PC-9 (cell line): Measurements from ENCODE around the gene RALGAPA2. TPM values are rescaled to one million over a fixed set of nuclear protein-coding genes. Genes with fewer than 3 reads are reported as not detected.

ENCODE experiments used
- BruUV-seq: library from RNA; stranded (reverse); fragments of 400-500 nt; replicated peaks from 2 replicates; lab custom pipeline; 2021; lab: Mats Ljungman, UMichigan
- CTCF ChIA-PET: fragments of 300-600 bp; sonication (Branson Sonifier 250); formaldehyde crosslinking; loops from one replicate; lab custom pipeline; 2022; ENCODE audit warnings: antibody characterized with exemption; lab: Charles Lee
- POLR2A ChIA-PET: fragments of 300-600 bp; sonication (Branson Sonifier 250); formaldehyde crosslinking; loops from one replicate; lab custom pipeline; 2022; ENCODE audit warnings: antibody characterized with exemption; ENCODE audit not compliant: unreplicated experiment; lab: Charles Lee
- DNase-seq, 2 experiments: peaks; one replicate each; pipeline versions ENCODE4 v3.0.0 to v3.0.0-alpha.2; 2015 to 2022; ENCODE audit warnings: mixed read lengths in 1 of 2
- H2AFZ ChIP-seq: fragments of 200-600 bp; sonication (generic); 2 replicates; pipeline ENCODE4 v1.8.1; 2017; ENCODE audit warnings: antibody characterized with exemption
- H3F3A ChIP-seq: fragments of 200-600 bp; sonication (generic); 2 replicates; pipeline ENCODE4 v1.8.1; 2017; ENCODE audit warnings: antibody characterized with exemption, mild to moderate bottlenecking, low read depth; ENCODE audit not compliant: insufficient read depth
- H3K27ac ChIP-seq: fragments of 200-600 bp; sonication (generic); 2 replicates; pipeline ENCODE4 v1.6.1; 2016; ENCODE audit warnings: mixed run types
- H3K27me3 ChIP-seq: fragments of 200-600 bp; sonication (generic); 2 replicates; pipeline ENCODE4 v1.6.1; 2016; ENCODE audit warnings: low read depth, mixed run types; ENCODE audit not compliant: insufficient read depth
- H3K36me3 ChIP-seq: fragments of 200-600 bp; sonication (generic); 2 replicates; pipeline ENCODE4 v1.6.1; 2016; ENCODE audit warnings: low read depth, mixed run types
- H3K4me1 ChIP-seq: fragments of 200-600 bp; sonication (generic); replicated peaks from 2 replicates; pipeline ENCODE4 v1.6.1; 2016; ENCODE audit warnings: mixed run types; ENCODE audit not compliant: insufficient read depth
- H3K4me2 ChIP-seq: fragments of 200-600 bp; sonication (generic); 2 replicates; pipeline ENCODE4 v1.6.1; 2017; ENCODE audit warnings: mixed run types
- H3K4me3 ChIP-seq: fragments of 200-600 bp; sonication (generic); 2 replicates; pipeline ENCODE4 v1.6.1; 2016; ENCODE audit warnings: mixed run types
- H3K79me2 ChIP-seq: fragments of 200-600 bp; sonication (generic); 2 replicates; pipeline ENCODE4 v1.6.1; 2017; ENCODE audit warnings: low read depth, mixed run types
- H3K9me2 ChIP-seq: fragments of 200-600 bp; sonication (generic); 2 replicates; pipeline ENCODE4 v1.8.1; 2017; ENCODE audit warnings: mild to moderate bottlenecking; ENCODE audit not compliant: insufficient read depth
- H3K9me3 ChIP-seq: fragments of 200-600 bp; sonication (generic); 2 replicates; pipeline ENCODE4 v1.8.1; 2016; ENCODE audit warnings: low read depth; ENCODE audit not compliant: insufficient read depth
- H4K20me1 ChIP-seq: fragments of 200-600 bp; sonication (generic); 2 replicates; pipeline ENCODE4 v1.8.1; 2017; ENCODE audit not compliant: insufficient read depth
- EZH2 ChIP-seq: fragments of 200-600 bp; sonication (generic); IDR thresholded peaks from 2 replicates; pipeline ENCODE4 v1.8.0; 2017; ENCODE audit warnings: antibody characterized with exemption, low read depth
- intact Hi-C: fragments of 100-400 bp; cut with micrococcal nuclease; formaldehyde crosslinking; loops from one replicate; pipeline ENCODE4 v1.10.0; 2022; ENCODE audit not compliant: unreplicated experiment
- total RNA-seq: library from RNA; stranded (reverse); gene quantifications from 2 replicates; pipeline ENCODE4 v1.2.3, GENCODE V29; 2021
- TF ChIP-seq, protein P1 (sequence below): fragments of 200-600 bp; sonication (generic); conservative IDR thresholded peaks from 2 replicates; pipeline ENCODE4 v1.6.1; 2017; ENCODE audit warnings: mixed run types, antibody characterized with exemption, mild to moderate bottlenecking, moderate library complexity

RALGAPA2 gene
- total RNA-seq, 1 experiment from 2014 or later = 28.7 TPM

DNA sequence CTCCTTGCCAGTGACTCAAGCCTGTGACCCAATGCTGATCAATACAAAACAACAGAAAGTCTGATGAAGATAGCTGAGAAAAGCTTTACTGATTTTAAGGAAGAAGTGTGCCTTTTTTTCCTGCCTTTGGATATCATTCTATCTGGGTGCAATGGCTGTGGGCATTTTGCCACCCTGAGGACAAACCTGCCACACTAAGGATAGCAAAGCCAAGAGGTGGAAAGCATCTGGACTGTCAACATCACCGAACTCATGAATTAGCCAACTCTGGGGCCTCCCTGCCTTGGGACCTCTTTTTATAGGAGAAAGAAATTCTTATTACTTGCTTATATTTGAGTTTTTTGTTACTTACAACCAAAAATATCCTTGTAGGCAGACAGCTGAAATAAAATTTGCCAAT is 19.9 kb downstream of the RALGAPA2 start:
- ChIA-PET POLR2A (no interaction called here), CTCF (no interaction called here)
- no TSS peak for BruUV-seq

DNA sequence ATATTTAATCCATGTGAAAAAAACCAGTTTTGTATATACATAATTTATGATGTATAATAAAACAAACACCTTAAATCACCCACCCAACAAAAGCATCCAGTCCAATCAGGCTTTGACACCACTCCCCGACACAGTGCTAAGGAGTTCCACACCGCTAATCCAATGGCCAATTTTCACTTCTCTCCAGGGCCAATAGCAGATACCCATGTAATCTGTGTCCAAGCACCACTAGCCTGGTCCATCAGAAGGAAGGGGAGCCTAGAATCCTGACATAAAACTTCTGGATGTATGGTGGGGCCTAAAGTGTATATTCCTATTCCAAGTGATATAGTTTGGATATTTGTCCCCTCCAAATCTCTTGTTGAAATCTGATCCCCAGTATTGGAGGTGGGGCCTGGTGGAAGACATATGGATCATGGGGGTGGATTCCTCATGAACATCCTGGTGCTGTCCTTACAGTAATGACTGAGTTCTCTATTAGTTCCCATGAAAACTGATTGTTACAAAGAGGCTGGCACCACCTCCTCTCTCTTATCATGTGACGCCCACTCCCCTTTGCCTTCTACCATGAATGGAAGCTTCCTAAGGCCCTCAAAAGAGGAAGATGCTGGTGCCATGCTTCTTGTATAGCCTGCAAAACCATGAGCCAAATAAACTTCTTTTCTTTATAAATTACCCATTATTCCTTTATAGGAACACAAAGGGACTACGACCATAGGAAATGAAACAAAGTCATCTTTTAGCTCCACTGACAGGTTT is 20.8 kb downstream of the RALGAPA2 start:
- Histone ChIP-seq H3K4me2 (no peak overlapping the region), H3K27ac (no peak overlapping the region), H3K79me2 (peaks cover under 1% of the 10 kb centered on the region; the same call in 1 of the 2 replicates), H3K27me3 (no peaks in the 10 kb centered on the region), H3K9me3 (no peaks in the 10 kb centered on the region), H3K36me3 (no peaks in the 10 kb centered on the region), H3K4me1 (no peaks in the 10 kb centered on the region), H3K4me3 (no peak overlapping the region), H2AFZ (no peak overlapping the region), H3F3A (no peaks in the 10 kb centered on the region), H3K9me2 (no peaks in the 10 kb centered on the region), H4K20me1 (no peaks in the 10 kb centered on the region; the same call in none of the 2 replicates)
- DNase-seq = no peak
- TF ChIP-seq, protein P1, sequence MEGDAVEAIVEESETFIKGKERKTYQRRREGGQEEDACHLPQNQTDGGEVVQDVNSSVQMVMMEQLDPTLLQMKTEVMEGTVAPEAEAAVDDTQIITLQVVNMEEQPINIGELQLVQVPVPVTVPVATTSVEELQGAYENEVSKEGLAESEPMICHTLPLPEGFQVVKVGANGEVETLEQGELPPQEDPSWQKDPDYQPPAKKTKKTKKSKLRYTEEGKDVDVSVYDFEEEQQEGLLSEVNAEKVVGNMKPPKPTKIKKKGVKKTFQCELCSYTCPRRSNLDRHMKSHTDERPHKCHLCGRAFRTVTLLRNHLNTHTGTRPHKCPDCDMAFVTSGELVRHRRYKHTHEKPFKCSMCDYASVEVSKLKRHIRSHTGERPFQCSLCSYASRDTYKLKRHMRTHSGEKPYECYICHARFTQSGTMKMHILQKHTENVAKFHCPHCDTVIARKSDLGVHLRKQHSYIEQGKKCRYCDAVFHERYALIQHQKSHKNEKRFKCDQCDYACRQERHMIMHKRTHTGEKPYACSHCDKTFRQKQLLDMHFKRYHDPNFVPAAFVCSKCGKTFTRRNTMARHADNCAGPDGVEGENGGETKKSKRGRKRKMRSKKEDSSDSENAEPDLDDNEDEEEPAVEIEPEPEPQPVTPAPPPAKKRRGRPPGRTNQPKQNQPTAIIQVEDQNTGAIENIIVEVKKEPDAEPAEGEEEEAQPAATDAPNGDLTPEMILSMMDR = no peak
- TF ChIP-seq EZH2 = no peak
- ChIA-PET CTCF (interaction anchor here (0.6 kb wide), 1 partner anchor 117 kb away, joined by 8 read pairs; no protein-coding TSS in a partner anchor), POLR2A (no interaction called here)
- BruUV-seq = no TSS peak
- intact Hi-C loops = no loop called here

More for the DNA sequence above, 19.9 kb downstream of the RALGAPA2 start:
- Histone ChIP-seq H3K9me3 (no peaks in the 10 kb centered on the region), H3K4me1 (no peaks in the 10 kb centered on the region), H2AFZ (no peak overlapping the region), H3K27ac (no peak overlapping the region), H3K36me3 (no peaks in the 10 kb centered on the region), H3F3A (no peaks in the 10 kb centered on the region), H3K9me2 (no peaks in the 10 kb centered on the region), H3K79me2 (peaks cover 5% of the 10 kb centered on the region; the same call in 1 of the 2 replicates), H3K4me3 (no peak overlapping the region), H4K20me1 (no peaks in the 10 kb centered on the region; the same call in none of the 2 replicates), H3K4me2 (no peak overlapping the region), H3K27me3 (no peaks in the 10 kb centered on the region)
- TF ChIP-seq, protein P1 = no peak
- TF ChIP-seq EZH2 = no peak
- DNase-seq = no peak
- intact Hi-C loops = no loop called here

- H3K27ac ChIP-seq = no peak overlapping the region
- no peaks in the 10 kb centered on the region for H3K27me3 ChIP-seq
- DNase-seq = no peak
- no peak overlapping the region for H3K4me2 ChIP-seq
- H3F3A ChIP-seq = no peaks in the 10 kb centered on the region
- intact Hi-C loops = no loop called here
- H3K9me3 ChIP-seq = no peaks in the 10 kb centered on the region
- ChIA-PET POLR2A (no interaction called here), CTCF (no interaction called here)
- H4K20me1 ChIP-seq = no peaks in the 10 kb centered on the region; the same call in none of the 2 replicates
- no peak for TF ChIP-seq EZH2
- TF ChIP-seq, protein P1 = no peak
- H3K79me2 ChIP-seq = no peaks in the 10 kb centered on the region
- no peaks in the 10 kb centered on the region for H3K36me3 ChIP-seq
- no peaks in the 10 kb centered on the region for H3K9me2 ChIP-seq
- no peaks in the 10 kb centered on the region for H3K4me1 ChIP-seq
- no TSS peak for BruUV-seq
- no peak overlapping the region for H2AFZ ChIP-seq
- H3K4me3 ChIP-seq = no peak overlapping the region
Observed at GRCh38 chr20:20690676-20691476, 21.6 kb downstream of the RALGAPA2 start.
